Activated naive CD4-positive, alpha-beta T cell treated with anti-CD3 and anti-CD28 coated beads, Interleukin-2, amount 10 ng/mL, durations not matched to agents 7 days and 5 days (primary cell): ENCODE results near the gene MLXIP.

Experiments used
- CTCF ChIA-PET: fragments of 350-600 bp; sonication (Branson Sonifier 250); formaldehyde crosslinking; loops from one replicate; lab custom pipeline; 2021; ENCODE audit warnings: antibody characterized with exemption; lab: Charles Lee
- DNase-seq: peaks from one replicate; pipeline ENCODE4 v3.0.0-alpha.2; 2020
- H3K27ac Mint-ChIP-seq: one replicate; pipeline ENCODE4 v1.8.0; 2021; ENCODE audit warnings: mild to moderate bottlenecking, moderate library complexity, mixed read lengths
- H3K27me3 Mint-ChIP-seq: one replicate; pipeline ENCODE4 v1.8.0; 2021; ENCODE audit warnings: mild to moderate bottlenecking, mixed read lengths
- H3K36me3 Mint-ChIP-seq: one replicate; pipeline ENCODE4 v1.8.0; 2021; ENCODE audit warnings: mixed read lengths
- H3K4me1 Mint-ChIP-seq: one replicate; pipeline ENCODE4 v1.8.0; 2021; ENCODE audit warnings: mixed read lengths
- H3K4me3 Mint-ChIP-seq: one replicate; pipeline ENCODE4 v1.8.0; 2021; ENCODE audit warnings: mild to moderate bottlenecking, moderate library complexity, mixed read lengths
- H3K9me3 Mint-ChIP-seq: one replicate; pipeline ENCODE4 v1.8.0; 2021; ENCODE audit warnings: mixed read lengths

Gene MLXIP

GRCh38 chr12:122059203-122059960, 19.2 kb upstream of the MLXIP start:
- CTCF ChIA-PET, result interaction anchor here (0.6 to 0.8 kb wide), 2 partner anchors 63 to 76 kb away, joined by 3 to 4 read pairs; no protein-coding TSS in a partner anchor
- peaks cover 16% of the 10 kb centered on the region for H3K36me3 Mint-ChIP-seq
- H3K27me3 Mint-ChIP-seq, result no peaks in the 10 kb centered on the region
- DNase-seq, result no peak
- H3K4me3 Mint-ChIP-seq, result no peak overlapping the region
- peaks cover 22% of the 10 kb centered on the region for H3K4me1 Mint-ChIP-seq
- no peak overlapping the region for H3K27ac Mint-ChIP-seq
- H3K9me3 Mint-ChIP-seq, result no peaks in the 10 kb centered on the region

- DNase-seq, result no peak
- Mint-ChIP-seq H3K4me3 (no peak overlapping the region), H3K9me3 (no peaks in the 10 kb centered on the region), H3K27ac (no peak overlapping the region), H3K4me1 (peaks cover 24% of the 10 kb centered on the region), H3K27me3 (no peaks in the 10 kb centered on the region), H3K36me3 (peaks cover 15% of the 10 kb centered on the region)
- CTCF ChIA-PET, result interaction anchor here (0.8 kb wide), 1 partner anchor 63 kb away, joined by 4 read pairs; no protein-coding TSS in a partner anchor
Observed at GRCh38 chr12:122060081-122060501, 18.5 kb upstream of the MLXIP start.

- peaks cover 24% of the 10 kb centered on the region for H3K4me1 Mint-ChIP-seq
- H3K4me3 Mint-ChIP-seq, result no peak overlapping the region
- H3K36me3 Mint-ChIP-seq, result peaks cover 15% of the 10 kb centered on the region
- no peak for DNase-seq
- CTCF ChIA-PET, result no interaction called here
- no peaks in the 10 kb centered on the region for H3K27me3 Mint-ChIP-seq
- H3K27ac Mint-ChIP-seq, result no peak overlapping the region
- no peaks in the 10 kb centered on the region for H3K9me3 Mint-ChIP-seq
Observed at GRCh38 chr12:122061253-122061652, 17.3 kb upstream of the MLXIP start.

- no peak for DNase-seq
- Mint-ChIP-seq H3K4me3 (no peak overlapping the region), H3K27ac (peak overlapping the region; percentile 6), H3K27me3 (peaks cover 3% of the 10 kb centered on the region), H3K4me1 (peaks cover 38% of the 10 kb centered on the region), H3K36me3 (peaks cover 11% of the 10 kb centered on the region), H3K9me3 (no peaks in the 10 kb centered on the region)
- CTCF ChIA-PET, result interaction anchor here (0.7 to 7.0 kb wide), 6 partner anchors 9 to 120 kb away, joined by 3 to 46 read pairs (median 4); partner anchors contain the start of gene LRRC43
Observed at GRCh38 chr12:122062832-122063693, 15.5 kb upstream of the MLXIP start.

GRCh38 chr12:122063694-122064024, 14.9 kb upstream of the MLXIP start:
- Mint-ChIP-seq H3K9me3 (no peaks in the 10 kb centered on the region), H3K27ac (no peak overlapping the region), H3K4me1 (peaks cover 44% of the 10 kb centered on the region), H3K4me3 (no peak overlapping the region), H3K27me3 (peaks cover 5% of the 10 kb centered on the region), H3K36me3 (peaks cover 11% of the 10 kb centered on the region)
- CTCF ChIA-PET, result interaction anchor here (0.8 to 7.0 kb wide), 6 partner anchors 9 to 119 kb away, joined by 3 to 46 read pairs (median 4); partner anchors contain the start of gene LRRC43
- DNase-seq, result no peak

- Mint-ChIP-seq H3K36me3 (peaks cover 7% of the 10 kb centered on the region), H3K27me3 (peaks cover 5% of the 10 kb centered on the region), H3K27ac (no peak overlapping the region), H3K4me3 (no peak overlapping the region), H3K4me1 (peaks cover 49% of the 10 kb centered on the region), H3K9me3 (no peaks in the 10 kb centered on the region)
- CTCF ChIA-PET, result interaction anchor here (0.8 to 7.0 kb wide), 3 partner anchors 10 to 59 kb away, joined by 3 to 46 read pairs (median 5); no protein-coding TSS in a partner anchor
- DNase-seq, result peak; percentile 57
Observed at GRCh38 chr12:122064025-122064777, 14.4 kb upstream of the MLXIP start.

- peaks cover 5% of the 10 kb centered on the region for H3K27me3 Mint-ChIP-seq
- H3K4me3 Mint-ChIP-seq, result no peak overlapping the region
- H3K4me1 Mint-ChIP-seq, result peaks cover 55% of the 10 kb centered on the region
- H3K27ac Mint-ChIP-seq, result no peak overlapping the region
- peaks cover 3% of the 10 kb centered on the region for H3K36me3 Mint-ChIP-seq
- CTCF ChIA-PET, result interaction anchor here (1.3 to 7.0 kb wide), 2 partner anchors 11 to 58 kb away, joined by 4 to 46 read pairs; no protein-coding TSS in a partner anchor
- no peaks in the 10 kb centered on the region for H3K9me3 Mint-ChIP-seq
- no peak for DNase-seq
Observed at GRCh38 chr12:122064780-122065588, 13.6 kb upstream of the MLXIP start.

- peak overlapping the region; percentile 86 for H3K27ac Mint-ChIP-seq
- peak overlapping the region; percentile 38 for H3K4me3 Mint-ChIP-seq
- CTCF ChIA-PET, result interaction anchor here (0.9 to 7.0 kb wide), 5 partner anchors 11 to 55 kb away, joined by 3 to 46 read pairs (median 3); partner anchors contain the start of gene MLXIP
- no peaks in the 10 kb centered on the region for H3K9me3 Mint-ChIP-seq
- peaks cover 13% of the 10 kb centered on the region for H3K27me3 Mint-ChIP-seq
- no peaks in the 10 kb centered on the region for H3K36me3 Mint-ChIP-seq
- DNase-seq, result no peak
- peaks cover 52% of the 10 kb centered on the region for H3K4me1 Mint-ChIP-seq
Observed at GRCh38 chr12:122067548-122067947, 11.0 kb upstream of the MLXIP start.

- DNase-seq, result peak; percentile 81
- CTCF ChIA-PET, result interaction anchor here (0.9 to 7.0 kb wide), 5 partner anchors 10 to 55 kb away, joined by 3 to 46 read pairs (median 3); partner anchors contain the start of gene MLXIP
- Mint-ChIP-seq H3K27ac (peak overlapping the region; percentile 86), H3K4me3 (peak overlapping the region; percentile 38), H3K4me1 (peaks cover 50% of the 10 kb centered on the region), H3K27me3 (peaks cover 13% of the 10 kb centered on the region), H3K9me3 (no peaks in the 10 kb centered on the region), H3K36me3 (no peaks in the 10 kb centered on the region)
Observed at GRCh38 chr12:122067966-122068365, 10.6 kb upstream of the MLXIP start.

- H3K4me1 Mint-ChIP-seq, result peaks cover 36% of the 10 kb centered on the region
- no peak overlapping the region for H3K27ac Mint-ChIP-seq
- H3K27me3 Mint-ChIP-seq, result peaks cover 13% of the 10 kb centered on the region
- no peaks in the 10 kb centered on the region for H3K9me3 Mint-ChIP-seq
- no peaks in the 10 kb centered on the region for H3K36me3 Mint-ChIP-seq
- CTCF ChIA-PET, result interaction anchor here (1.2 kb wide), 1 partner anchor 9 kb away, joined by 3 read pairs; no protein-coding TSS in a partner anchor
- no peak overlapping the region for H3K4me3 Mint-ChIP-seq
- DNase-seq, result no peak
Observed at GRCh38 chr12:122072031-122072970, 6.3 kb upstream of the MLXIP start.

GRCh38 chr12:122073815-122074214, 4.7 kb upstream of the MLXIP start:
- Mint-ChIP-seq H3K4me3 (no peak overlapping the region), H3K27ac (no peak overlapping the region), H3K9me3 (no peaks in the 10 kb centered on the region), H3K4me1 (peaks cover 26% of the 10 kb centered on the region), H3K27me3 (peaks cover 8% of the 10 kb centered on the region), H3K36me3 (no peaks in the 10 kb centered on the region)
- DNase-seq, result no peak
- CTCF ChIA-PET, result no interaction called here
